Panc1 (cell line): ENCODE data around the gene LPP.

ENCODE experiments used
- CTCF ChIP-seq: fragments of 450-650 bp; IDR thresholded peaks from 2 replicates; pipeline ENCODE4 v1.5.1; 2017; ENCODE audit warnings: mild to moderate bottlenecking
- POLR2AphosphoS5 ChIP-seq: IDR thresholded peaks from 2 replicates; pipeline ENCODE4 v1.6.1; 2012; ENCODE audit warnings: mild to moderate bottlenecking, low read depth, low read length, moderate library complexity
- SIN3A ChIP-seq: IDR thresholded peaks from 2 replicates; pipeline ENCODE4 v1.6.1; 2012; ENCODE audit warnings: low read depth, mild to moderate bottlenecking, low read length, moderate library complexity, borderline replicate concordance; ENCODE audit not compliant: insufficient read depth
- TF ChIP-seq, protein P1 (sequence below), 2 experiments: IDR thresholded peaks; 2 replicates each; pipeline ENCODE4 v1.6.1; 2011 to 2012; ENCODE audit warnings: low read depth in 2 of 2, control low read depth in 1 of 2, low read length in 1 of 2, mild to moderate bottlenecking in 1 of 2, moderate library complexity in 1 of 2; ENCODE audit not compliant: insufficient read depth in 1 of 2

DNA sequence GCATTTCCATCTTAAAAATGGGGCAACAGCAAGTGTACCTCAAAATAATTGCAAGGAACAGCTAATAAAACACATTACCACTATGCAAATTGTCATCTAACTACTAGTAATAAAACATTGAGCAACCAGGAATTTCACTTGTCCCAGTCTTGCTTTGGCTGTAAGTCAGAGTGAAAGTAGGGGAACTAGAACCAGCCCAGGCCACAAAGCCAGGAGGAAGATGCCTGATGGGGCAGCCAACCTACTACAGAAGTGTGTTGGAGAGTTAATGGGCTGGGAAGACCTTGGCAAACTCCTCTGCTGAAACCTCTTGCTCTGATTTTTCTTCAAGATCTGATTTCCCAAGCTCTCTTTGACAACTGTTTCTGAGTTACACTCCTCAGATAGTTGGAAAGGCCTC, 40.2 kb upstream of the LPP start:
- TF ChIP-seq CTCF (no peak), POLR2AphosphoS5 (no peak), SIN3A (no peak)
- TF ChIP-seq, protein P1, sequence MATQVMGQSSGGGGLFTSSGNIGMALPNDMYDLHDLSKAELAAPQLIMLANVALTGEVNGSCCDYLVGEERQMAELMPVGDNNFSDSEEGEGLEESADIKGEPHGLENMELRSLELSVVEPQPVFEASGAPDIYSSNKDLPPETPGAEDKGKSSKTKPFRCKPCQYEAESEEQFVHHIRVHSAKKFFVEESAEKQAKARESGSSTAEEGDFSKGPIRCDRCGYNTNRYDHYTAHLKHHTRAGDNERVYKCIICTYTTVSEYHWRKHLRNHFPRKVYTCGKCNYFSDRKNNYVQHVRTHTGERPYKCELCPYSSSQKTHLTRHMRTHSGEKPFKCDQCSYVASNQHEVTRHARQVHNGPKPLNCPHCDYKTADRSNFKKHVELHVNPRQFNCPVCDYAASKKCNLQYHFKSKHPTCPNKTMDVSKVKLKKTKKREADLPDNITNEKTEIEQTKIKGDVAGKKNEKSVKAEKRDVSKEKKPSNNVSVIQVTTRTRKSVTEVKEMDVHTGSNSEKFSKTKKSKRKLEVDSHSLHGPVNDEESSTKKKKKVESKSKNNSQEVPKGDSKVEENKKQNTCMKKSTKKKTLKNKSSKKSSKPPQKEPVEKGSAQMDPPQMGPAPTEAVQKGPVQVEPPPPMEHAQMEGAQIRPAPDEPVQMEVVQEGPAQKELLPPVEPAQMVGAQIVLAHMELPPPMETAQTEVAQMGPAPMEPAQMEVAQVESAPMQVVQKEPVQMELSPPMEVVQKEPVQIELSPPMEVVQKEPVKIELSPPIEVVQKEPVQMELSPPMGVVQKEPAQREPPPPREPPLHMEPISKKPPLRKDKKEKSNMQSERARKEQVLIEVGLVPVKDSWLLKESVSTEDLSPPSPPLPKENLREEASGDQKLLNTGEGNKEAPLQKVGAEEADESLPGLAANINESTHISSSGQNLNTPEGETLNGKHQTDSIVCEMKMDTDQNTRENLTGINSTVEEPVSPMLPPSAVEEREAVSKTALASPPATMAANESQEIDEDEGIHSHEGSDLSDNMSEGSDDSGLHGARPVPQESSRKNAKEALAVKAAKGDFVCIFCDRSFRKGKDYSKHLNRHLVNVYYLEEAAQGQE (IDR thresholded peaks at IDR 0.05; ENCODE audit: insufficient read depth in 1 of 2, low read depth in 2 of 2, low read length in 1 of 2) = no peak
